Ammon's horn (tissue), 1 donor: ENCODE data around the gene CDK17.
"Not testable (repeated sequence)": the region's sequence is repeated elsewhere in the genome, so short reads cannot be mapped to it uniquely, and the experiment has no call there.

Source experiments
- DNase-seq: peaks from one replicate; pipeline ENCODE4 v3.0.0-alpha.2; 2016; ENCODE audit warnings: low spot score

CDK17 gene

DNA sequence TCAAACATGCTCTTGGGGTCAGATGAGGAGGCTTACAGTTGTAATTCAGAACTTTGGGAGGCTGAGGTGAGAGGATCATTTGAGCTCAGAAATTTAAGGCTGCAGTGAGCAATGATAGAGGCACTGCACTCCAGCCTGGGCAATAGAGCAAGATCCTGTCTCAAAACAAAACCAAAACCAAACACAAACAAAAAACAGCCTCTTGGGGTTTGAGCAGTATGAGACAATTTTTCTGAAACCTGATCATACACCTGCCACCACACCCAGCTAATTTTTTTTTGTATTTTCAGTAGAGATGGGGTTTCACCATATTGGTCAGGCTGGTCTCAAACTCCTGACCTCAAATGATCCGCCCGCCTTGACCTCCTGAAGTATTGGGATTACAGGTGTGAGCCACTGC is 17.4 kb upstream of the CDK17 start:
- not testable (repeated sequence) for DNase-seq

DNA sequence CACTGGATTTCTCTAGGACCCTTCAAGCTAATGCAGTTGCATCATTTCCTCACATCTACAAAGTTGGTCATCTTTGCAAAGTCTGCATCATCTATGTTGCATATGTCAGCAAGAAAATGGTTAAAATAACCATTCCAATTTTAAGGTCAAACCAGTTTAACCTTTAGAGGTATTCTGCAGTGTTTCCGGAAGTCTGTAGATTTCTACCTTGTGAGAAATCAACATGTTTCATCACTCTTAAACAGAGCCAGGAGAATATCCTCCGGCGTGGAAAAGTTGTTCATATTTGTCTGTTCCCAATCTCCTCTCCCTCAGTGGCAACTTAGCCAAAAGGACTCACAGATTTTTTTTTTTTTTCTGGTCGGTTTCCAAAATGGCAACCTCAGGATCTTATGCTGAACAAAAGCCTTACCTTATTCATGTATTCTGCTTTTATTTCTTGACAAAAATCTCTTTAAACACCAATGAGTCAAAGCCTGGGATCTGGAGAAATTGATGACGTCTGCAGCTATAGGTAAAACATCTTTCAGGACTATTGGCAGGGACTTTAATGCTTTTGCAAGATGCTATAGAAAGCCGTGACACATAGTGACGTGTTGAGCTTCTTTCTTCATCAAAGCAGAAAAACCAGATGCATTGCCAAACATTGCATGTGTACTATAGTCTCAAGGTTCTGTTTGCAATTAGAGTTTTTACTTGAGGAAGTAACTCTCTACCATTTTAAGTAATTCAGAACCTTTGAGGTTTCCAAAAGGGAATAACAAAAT is 16.0 kb upstream of the CDK17 start:
- no peak for DNase-seq

DNA sequence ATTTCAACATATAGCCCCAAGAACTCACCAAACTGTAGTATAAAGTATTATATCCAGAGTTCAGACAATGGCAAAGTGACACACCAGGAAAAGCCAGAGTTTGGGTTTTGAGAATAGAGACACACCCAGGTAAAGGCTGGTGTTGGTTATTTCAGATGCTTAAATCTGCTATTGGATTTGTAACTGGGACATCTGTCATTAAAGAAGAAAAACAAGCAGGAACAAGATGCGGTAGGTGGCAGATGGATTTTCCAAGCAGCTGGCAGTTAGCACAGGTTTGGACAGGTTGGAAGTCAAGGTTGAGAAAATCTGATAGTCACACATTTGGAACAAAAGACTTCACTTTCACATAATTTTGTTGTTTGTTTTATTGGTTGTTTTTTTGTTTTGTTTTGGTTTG is 14.4 kb upstream of the CDK17 start:
- no peak for DNase-seq

DNA sequence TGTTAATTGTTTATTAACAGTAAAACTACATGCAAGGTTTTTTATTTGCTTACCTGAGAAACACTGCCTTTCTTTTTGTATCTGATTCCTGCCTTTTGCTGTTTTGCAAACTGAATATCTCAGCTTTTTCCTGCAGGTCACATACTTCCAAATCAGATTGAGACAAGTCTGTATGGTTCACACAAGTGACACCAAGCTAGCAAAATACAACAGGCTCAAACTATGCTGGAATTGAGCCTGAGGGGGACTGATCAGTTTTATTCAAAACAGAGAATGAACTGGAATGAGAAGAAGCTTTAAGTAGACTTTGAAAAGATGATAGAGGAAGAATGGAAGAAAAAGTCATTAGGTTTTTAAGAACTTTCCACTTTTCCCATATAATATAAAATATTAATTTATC is 12.2 kb upstream of the CDK17 start:
- no peak for DNase-seq

DNA sequence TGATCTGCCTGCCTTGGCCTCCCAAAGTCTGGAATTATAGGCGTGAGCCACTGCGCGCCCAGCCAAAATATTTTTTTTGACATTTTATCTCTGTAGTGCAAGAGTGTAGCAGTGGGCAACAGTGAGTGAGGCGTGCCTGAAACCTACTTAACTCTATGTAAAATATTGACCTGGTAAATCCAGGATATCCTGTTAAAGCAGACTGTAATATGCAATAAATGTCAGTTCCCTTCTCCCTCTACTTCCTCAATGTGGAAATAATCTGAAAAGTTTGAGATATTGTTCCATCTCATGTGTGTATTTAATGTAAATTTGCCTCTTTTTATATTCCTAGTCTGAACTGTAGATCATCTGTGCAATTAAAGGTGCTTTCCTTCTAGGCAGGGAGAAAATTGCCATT is 9.5 kb upstream of the CDK17 start:
- DNase-seq: no peak

DNA sequence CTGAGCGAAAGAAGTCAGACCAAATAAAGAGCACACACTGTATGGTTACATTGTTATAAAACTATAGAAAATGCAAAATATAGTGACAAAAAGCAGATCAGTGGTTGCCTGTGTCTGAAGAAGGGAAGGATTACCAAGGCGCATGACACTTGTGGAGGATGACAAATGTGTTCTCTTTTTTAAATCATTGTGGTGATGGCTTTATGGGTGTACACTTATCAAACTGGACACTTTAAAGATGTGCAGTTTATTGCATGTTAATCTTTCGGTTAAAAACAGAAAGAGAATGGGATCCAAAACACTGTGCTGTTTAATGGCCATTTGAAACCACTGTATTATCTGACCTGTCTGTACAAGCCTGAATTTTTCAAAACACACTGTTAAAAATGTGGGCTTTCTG is 8.8 kb upstream of the CDK17 start:
- DNase-seq: no peak

DNA sequence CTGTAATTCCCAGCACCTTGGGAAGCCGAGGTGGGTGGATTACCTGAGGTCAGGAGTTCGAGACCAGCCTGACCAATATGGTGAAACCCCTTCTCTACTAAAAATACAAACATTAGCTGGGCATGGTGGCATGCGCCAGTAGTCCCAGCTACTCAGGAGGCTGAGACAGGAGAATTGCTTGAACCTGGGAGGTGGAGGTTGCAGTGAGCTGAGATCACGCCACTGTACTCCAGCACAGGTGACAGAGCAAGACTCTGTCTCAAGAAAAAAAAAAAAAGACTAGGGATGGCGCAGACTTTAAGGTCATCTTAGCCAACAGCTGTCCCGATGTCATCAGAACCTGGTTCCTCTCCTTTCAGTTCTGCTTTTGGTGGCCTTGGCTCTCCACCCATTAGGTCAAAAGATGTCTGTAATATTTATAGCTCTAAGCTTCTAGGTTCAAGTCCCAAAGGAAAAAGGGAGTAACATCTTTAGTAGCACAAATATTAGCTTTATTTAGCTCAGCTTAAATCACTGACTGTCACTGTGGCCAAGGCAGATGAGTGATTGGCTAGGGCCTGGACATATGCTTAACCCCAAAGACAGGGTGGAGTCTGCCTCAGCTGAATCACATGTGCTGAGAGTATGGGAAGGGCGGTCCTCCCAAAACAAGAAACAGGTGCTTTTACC is 7.3 kb upstream of the CDK17 start:
- DNase-seq: not testable (repeated sequence)

DNA sequence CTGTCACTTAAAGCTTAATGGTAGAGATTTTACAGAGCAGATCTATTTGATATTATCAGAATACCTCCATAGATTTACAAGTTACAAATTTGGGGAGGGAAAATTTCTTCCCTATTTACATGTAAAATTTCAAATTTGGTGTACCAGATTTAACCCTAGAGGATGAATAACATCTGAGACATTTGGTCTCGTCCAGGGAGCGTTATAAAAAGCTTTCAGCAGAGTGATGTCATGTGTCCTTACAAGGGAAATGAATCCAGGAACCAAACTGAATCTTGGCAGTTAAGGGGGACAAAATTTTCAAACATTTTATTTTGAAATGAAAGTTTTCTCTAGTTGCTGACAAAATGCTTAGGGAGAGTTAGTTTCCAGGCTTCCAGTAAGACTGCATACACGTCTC is 4.5 kb upstream of the CDK17 start:
- DNase-seq: no peak

DNA sequence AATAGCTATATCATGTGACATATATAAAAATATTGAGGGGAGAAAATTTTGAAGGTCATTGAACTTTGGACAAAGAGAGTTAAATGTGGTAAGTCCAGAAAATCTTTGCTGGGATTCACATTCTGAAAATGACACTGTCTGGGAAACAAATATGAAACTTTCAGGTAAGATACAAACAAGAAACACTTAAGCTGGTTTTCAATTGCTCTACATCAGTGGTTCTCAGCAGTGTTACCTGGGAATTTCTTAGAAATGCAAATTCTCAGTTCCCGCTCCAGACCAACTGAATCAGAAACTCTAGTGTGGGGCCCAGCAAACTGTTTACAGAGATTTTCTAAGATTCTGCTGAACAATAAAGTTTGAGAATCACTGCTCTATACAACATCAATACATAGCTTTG is 3.6 kb upstream of the CDK17 start:
- DNase-seq: no peak

DNA sequence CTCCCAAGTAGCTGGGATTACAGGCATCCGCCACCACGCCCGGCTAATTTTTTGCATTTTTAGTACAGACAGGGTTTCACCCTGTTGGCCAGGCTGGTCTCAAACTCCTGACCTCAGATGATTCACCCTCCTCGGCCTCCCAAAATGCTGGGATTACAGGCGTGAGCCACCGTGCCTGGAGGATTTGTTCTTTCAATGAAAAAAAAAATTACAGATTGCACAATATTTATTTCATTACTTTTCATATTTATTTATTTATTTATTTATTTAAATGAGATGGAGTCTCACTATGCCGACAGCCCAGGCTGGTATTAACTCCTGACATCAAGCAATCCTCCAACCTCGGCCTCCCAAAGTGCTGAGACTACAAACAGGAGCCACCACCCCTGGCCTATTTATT is 2.3 kb upstream of the CDK17 start:
- not testable (repeated sequence) for DNase-seq

DNA sequence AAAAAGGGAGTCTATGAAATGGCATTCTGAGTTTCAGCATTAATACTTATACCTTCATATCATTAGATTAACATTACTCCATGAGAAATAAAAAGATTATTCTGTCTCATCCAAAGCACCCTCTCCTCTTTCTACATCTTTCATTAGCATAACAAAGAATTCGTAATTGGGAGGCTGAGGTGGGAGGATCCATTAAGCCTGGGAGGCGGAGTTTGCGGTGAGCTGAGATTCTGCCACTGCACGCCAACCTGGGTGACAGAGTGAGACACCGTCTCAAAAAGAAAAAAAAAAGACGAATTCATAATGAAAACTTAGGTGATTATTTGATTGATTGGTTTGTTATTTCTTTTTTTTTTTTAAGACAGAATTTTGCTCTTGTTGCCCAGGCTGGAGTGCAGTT is 1.8 kb upstream of the CDK17 start:
- no peak for DNase-seq

DNA sequence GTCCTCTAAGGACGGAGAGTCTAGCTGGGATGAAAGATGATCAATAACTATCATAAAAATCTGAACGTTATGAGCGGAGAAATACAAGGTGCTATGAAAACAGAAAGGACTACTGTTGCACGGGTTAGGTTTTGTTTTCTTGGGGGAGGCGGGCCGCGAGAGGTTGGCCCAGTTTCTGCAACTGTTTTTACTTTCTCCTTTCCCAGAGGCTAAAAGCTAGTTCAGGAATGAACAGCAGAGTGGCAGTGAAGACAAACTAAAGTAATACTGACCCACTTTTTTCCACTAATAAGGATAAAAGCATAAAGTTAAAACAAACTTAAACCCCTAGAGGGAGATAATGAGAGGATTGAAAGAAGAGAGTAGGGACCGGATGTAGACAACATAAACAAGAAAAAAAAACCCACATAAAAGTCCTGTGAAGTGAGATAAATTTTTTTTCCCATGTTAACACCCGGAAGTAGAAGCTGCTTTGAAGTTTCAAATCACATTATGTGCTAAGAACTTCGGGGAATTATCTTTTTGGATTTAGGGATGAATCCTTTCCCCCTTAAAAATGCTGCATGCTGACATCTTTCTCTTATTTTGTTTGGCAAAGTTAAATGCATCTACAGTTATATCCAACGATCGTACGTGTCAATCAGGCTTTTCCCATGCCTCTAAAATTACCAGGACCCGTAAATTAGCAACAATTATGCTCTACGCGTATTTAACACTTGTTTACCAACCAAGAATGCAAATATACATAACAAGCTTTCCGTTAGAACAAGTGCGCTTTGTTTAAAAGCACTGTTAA is 1.0 kb upstream of the CDK17 start:
- peak; percentile 45 for DNase-seq

DNA sequence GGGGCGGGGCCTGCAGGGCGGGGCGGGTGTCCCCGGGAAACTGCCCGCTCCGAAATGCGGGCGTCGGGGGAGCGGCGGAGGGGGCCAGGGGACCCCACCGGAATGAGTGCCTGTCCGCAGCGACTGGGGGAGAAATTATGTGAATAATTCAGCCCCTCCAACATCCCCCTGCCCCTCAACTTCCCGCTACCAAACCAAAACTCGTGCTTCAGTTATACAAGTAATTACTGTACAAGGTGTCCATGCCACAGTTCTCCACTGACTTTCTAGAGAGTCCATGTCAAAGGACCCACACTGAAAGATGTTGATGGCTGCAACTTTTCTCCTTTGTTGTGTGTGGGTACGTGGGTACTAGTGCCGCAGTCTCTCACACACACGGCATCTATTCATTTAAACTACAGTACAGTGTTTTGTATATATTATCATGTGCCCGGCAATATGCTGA is 414 bp upstream of the CDK17 start:
- DNase-seq: no peak

DNA sequence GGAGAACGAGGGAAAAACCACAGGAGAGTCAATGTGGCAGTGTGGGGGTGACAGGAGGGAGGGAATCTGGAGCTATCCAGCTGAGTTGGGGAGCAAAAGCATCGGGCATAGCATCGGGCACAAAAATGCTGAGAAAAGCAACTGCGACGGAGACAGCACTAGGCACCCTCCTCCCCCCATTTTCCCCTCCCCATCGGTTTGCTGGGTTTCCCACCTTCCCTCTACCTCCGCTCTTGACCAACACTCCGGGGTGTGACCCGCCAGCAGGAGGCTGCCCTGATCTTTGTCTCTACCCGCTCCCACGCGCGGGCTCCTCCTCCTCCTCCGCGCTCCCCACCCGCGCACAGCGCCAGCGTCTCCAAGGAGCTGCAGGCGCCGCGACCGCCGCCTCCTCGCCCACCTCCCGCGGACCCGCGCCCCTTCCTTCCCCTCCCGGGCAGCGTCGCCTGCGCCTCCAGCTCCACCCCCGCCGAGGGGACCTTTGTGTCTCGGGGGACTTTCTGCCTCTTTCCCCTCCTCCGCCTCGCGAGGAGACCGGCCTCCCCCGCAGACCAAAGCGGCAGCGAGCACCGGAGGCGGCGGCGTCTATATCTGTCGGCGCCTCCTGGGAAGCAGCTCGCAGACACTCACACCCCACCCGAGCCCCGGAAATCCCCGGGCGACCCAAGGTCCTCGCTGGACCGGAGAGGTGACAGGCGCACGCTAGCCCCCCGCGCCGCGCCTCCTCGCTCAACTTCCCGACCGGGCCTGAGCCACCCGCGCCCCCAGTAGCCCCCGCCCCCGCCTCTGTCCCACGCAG is 920 bp downstream of the CDK17 start:
- peak; percentile 79 for DNase-seq

DNA sequence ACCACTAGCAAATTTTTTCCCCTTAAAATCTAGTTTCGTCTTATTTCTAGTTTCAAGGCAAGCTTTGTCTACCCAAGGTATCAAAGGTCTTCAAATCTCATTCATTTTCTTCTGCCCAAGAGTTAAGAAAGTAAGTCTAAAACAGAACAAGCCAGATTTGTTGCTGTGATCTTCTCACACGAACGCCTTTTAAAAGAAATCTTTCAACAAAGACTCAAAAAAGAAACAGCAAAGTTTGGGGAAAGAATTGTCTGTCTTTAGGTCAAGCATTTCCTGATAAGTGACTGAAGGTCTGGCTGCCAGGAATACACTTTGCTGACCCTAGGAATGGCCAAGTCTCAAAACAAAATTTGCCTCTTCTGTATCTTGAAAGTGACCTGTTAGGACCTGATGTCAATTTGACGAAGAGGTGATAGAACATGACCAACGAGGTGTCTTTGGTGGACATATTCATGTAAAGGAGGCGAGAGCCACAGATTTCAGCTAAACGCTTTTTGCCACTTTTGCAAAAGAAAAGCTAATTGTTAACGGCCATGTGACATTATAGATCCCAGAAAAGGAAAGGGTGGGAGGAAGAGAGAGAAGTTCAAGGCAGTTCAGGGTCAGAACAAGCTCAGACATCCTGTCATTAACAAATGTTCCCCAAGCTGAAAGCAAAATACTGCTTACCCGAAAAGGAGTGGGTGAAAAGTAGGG is 1.7 kb downstream of the CDK17 start:
- peak; percentile 52 for DNase-seq

DNA sequence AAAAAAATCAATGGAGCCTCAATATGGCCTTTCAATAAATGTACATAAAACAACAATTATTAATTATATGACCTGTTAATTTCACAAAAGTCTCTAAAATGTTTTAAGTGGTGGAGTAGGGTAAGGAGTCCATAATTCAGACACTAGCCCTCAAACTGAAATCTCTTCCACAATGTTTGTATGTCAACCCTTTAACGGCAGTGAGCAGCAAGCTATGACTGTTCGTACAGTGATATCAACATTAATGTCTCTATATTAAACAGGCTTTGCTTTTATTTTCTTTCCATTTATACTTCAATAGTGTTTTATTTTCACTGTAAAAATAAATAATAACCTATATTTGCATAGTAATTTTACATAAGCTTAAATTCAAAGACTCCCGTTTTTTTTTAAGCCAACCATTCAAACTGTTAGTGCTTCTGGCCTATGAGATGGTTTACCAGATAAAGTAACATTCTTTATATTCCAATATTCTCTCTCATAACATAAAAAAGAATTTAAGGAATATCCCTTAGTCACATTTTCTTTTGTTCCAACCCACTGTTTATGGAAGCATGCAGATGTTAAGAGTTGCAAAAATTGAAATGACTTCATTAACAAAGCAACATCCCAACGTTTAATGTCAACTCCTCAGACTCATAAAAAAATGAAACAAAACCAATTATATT is 2.3 kb downstream of the CDK17 start:
- peak; percentile 29 for DNase-seq

DNA sequence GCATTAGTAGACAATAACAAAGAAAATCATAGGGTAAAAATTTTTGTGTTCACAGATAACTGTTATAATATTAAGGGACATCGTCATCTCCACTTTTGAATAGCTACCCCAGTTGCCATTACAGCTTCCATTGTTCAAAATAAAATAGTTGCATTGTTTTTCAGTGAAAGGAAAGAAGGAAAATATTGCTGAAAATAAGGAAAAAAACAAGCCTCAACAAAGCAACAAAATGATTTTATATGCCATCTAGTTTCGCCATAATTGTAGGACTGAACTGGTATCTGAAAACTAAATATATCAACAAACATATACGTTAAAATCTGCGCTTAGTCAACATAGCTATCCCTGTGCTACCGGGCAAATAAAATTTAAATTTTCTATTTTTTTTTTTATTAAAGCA is 3.3 kb downstream of the CDK17 start:
- no peak for DNase-seq

DNA sequence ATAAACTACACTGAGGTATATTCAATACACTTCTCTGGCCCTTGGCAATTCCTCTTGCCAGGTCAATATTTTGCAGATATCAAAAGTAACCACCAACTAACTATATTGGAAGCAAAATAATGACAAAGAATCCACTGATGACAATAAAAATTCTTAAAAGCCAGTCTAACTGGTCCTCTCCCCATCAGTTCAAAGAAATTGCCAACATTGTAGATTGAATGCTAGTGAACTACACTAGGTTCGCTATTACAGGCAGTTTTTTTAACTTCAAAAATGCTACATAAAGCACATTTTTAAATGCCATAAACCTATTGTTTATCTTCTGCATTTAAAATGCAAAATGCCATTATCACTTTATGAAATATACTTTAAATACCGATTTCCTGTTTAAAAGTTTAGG is 4.0 kb downstream of the CDK17 start:
- no peak for DNase-seq

DNA sequence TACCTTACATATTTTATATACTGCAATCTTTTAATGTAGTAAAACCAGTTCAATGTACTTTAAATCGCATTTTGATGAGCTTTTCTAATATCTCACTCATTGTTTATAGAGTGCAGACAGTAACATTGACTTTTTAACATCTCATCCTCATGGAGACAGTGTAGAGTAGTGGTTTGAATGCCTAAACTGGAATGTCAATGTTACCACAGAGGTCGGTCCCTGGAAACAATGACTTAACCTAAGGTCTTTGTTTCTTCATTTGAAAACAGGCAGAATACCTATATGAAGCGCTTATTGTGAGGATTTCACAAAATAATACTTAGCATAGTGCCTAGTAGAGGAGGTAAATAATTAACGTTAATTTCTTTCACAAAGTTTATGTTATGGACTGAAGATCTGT is 5.0 kb downstream of the CDK17 start:
- DNase-seq: no peak

DNA sequence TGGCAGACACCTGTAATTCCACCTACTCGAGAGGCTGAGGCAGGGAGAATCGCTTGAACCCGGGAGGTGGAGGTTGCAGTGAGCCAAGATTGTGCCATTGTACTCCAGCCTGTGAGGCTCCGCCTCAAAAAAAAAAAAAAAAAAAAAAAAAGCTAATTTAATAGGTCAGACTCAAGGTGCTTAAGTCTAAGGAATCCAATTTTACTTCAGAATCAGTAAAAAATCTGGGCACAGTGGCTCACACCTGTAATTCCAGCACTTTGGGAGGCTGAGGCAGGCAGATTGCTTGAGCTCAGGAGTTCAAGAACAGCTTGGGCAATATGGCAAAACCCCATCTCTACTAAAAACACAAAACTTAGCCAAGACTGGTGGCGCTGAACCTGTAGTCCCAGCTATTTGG is 7.0 kb downstream of the CDK17 start:
- DNase-seq: not testable (repeated sequence)

DNA sequence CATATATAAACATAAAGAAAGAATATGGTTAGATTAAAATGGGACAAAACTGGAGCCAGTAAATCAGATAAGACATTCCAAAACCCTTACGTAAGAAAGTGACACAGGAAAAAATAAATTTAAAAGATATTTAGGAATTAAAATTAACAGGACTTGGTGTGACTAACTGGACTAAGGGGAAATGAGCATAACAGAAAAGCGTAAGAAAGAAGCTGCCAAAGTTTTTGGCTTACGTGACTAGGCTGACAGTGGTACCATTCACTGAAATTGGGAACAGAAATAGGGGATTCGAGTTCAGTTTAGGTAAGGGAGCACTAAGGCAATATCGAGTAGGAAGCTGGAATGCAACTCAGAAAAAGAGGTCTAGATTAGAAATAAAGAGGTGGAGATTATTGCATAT is 7.8 kb downstream of the CDK17 start:
- DNase-seq: no peak
